COLO829 (cell line): ENCODE data around the gene PLEKHG4.

Experiments used
- DNase-seq: peaks from one replicate; pipeline ENCODE4 v3.0.0; 2012; ENCODE audit warnings: low spot score

Gene PLEKHG4

DNA sequence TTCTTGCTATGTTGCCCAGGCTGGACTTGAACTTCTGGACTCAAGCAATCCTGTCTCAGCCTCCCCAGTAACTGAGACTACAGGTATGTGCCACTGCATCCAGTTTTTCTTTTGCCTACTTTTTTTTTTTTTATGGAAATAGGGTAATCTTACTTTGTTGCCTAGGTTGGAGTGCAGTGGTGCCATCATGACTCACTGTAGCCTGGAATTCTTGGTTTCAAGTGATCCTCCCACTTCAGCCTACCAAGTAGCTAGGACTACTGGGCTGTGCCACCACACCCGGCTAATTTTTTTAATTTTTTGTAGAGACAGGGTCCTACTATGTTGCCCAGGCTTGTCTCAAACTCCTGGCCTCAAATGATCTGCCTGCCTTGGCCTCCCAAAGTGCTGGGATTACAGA is 57.3 kb downstream of the PLEKHG4 start:
- no peak for DNase-seq
